ENCODE measurements around the gene PAN3.
"Not testable (repeated sequence)": the region's sequence is repeated elsewhere in the genome, so short reads cannot be mapped to it uniquely, and the experiment has no call there.

The PAN3 gene

GRCh38 chr13:28138012-28138755 lies at the start of gene PAN3:
Gene PAN3 (plus strand): TSS chr13:28138545. CDS start chr13:28138658, 113 bp downstream.
- DNase-seq = peak; percentile 93

- no peak for DNase-seq
Measured at GRCh38 chr13:28089065-28089464, 49.3 kb upstream of the PAN3 start.

- no peak for DNase-seq
Measured at GRCh38 chr13:28092431-28092830, 45.9 kb upstream of the PAN3 start.

GRCh38 chr13:28093881-28094280 lies 44.5 kb upstream of the PAN3 start:
- no peak for DNase-seq

- no peak for DNase-seq
Measured at GRCh38 chr13:28094306-28094705, 44.0 kb upstream of the PAN3 start.

GRCh38 chr13:28097503-28097902 lies 40.8 kb upstream of the PAN3 start:
- DNase-seq = no peak

GRCh38 chr13:28099396-28100149 lies 38.8 kb upstream of the PAN3 start:
- no peak for DNase-seq

- peak; percentile 29 to 52 for DNase-seq
Measured at GRCh38 chr13:28100150-28101121, 37.9 kb upstream of the PAN3 start, which contains the start of gene FLT3. Gene FLT3 (minus strand): TSS chr13:28100576. CDS start chr13:28100510, 66 bp downstream.

GRCh38 chr13:28101886-28102285 lies 36.5 kb upstream of the PAN3 start:
- DNase-seq = not testable (repeated sequence)

- no peak for DNase-seq
Measured at GRCh38 chr13:28106976-28107375, 31.4 kb upstream of the PAN3 start.

- DNase-seq = no peak
Measured at GRCh38 chr13:28110414-28110813, 27.9 kb upstream of the PAN3 start.

- no peak for DNase-seq
Measured at GRCh38 chr13:28116736-28117135, 21.6 kb upstream of the PAN3 start.

GRCh38 chr13:28117689-28118377 lies 20.5 kb upstream of the PAN3 start:
- no peak for DNase-seq

GRCh38 chr13:28120317-28120716 lies 18.0 kb upstream of the PAN3 start:
- DNase-seq = no peak

- DNase-seq = no peak
Measured at GRCh38 chr13:28121224-28121623, 17.1 kb upstream of the PAN3 start.

GRCh38 chr13:28128030-28128429 lies 10.3 kb upstream of the PAN3 start:
- DNase-seq = no peak

GRCh38 chr13:28128926-28129325 lies 9.4 kb upstream of the PAN3 start:
- no peak for DNase-seq

GRCh38 chr13:28129911-28130693 lies 8.2 kb upstream of the PAN3 start:
- DNase-seq = no peak

- no peak for DNase-seq
Measured at GRCh38 chr13:28131646-28132045, 6.7 kb upstream of the PAN3 start.

GRCh38 chr13:28136916-28137315 lies 1.4 kb upstream of the PAN3 start:
- DNase-seq = peak in 1 of 2 donors; percentile 38

GRCh38 chr13:28137596-28137995 lies 749 bp upstream of the PAN3 start:
- DNase-seq = no peak
